HG02981 (cell line): ENCODE measurements around the gene BCL2.

Experiments used
- ATAC-seq: cut with Tn5 transposase; IDR thresholded peaks from one replicate; pipeline ENCODE4 v1.9.1; 2021; ENCODE audit warnings: mild to moderate bottlenecking, moderate library complexity; ENCODE audit not compliant: unreplicated experiment

The BCL2 gene

GRCh38 chr18:63290166-63290820, 29.3 kb downstream of the BCL2 start:
- no peak for ATAC-seq

DNA sequence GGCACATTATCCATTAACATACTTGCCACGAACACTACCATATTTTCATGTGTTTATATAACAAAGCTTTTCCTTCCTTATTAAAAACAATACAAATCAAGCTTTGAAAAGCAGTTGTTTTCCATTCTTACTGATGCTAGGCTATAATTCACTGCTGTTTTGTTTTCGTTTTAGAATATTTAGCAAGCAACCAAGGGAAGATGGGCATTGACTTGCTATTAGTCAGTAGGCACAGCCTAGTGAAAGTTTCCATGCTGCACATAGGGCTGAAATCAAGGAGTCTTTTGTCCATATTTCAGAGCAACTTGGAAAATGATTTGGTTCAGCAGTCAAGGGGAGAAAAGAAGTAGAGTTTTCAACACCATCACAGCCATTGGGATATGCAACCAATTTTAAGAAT, 31.3 kb downstream of the BCL2 start:
- no peak for ATAC-seq

- ATAC-seq, result no peak
Observed at GRCh38 chr18:63287691-63288220, 31.8 kb downstream of the BCL2 start.

GRCh38 chr18:63286926-63287325, 32.6 kb downstream of the BCL2 start:
- no peak for ATAC-seq

- peak; percentile 88 for ATAC-seq
Observed at GRCh38 chr18:63284827-63285733, 34.5 kb downstream of the BCL2 start.

DNA sequence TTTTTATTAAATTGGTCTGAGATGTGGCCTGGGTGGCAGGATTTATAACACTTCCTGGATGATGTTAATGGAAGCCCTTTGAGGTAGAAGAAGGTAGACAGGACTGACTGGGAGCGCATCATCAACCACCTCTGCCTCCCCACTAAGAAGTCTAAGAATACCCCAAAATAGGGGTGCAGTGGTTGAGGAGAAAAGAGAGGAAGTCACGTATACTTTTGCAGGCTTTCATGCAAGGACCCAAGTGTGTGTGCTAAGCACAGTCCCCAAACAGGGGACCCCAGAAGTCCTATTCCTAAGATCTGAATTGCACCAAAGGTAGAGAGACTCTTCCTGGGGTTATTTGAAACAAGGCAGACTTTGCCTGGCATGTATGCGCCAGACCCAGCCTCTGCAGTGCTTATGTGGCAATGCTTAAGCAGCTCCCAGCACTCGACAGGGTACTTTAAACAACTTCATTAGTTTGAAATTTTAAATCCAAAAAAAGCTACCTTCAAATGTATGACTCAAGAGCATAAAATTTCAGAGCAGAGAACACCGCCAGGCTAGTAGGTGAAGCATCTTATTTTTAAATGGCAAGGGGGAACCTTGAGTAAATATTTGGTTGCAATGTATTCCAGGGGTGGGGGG, 35.3 kb downstream of the BCL2 start:
- ATAC-seq, result no peak

DNA sequence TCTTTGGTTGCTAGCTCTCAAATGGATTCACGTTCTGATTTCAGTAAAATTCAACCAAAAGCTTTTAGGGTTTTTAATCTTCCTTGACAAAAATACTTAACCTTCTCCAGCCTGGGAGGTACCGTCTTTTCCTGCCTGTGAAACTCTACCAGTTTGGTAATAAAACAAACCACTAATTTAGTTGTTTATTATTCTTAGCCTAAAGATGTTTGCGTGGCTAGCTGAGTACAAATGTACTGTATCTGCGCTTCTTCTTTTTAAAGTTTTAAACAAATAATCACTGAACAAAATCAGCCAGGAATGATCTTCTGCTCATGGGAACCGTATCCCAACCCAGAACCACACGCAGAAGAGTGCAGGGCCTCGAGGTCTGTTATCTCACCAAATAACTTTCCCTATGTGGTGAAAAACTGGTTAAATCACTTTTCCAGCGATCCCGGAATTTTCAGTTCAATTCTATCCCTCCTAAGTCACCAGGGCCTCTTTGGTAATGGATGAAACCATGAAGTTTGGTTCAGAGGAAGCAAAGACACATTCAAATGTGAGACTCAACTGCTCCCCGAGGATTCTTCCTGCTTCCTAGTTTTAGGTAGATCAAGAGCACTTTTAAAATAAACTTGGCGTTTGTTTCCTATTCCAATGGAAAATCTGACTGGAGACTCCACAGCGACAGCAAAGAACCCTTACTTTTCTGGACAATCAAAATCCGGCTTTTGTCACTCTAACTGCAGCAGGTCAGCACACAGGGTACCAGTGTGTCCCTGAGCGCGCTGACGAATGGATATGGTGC, 36.1 kb downstream of the BCL2 start:
- no peak for ATAC-seq

DNA sequence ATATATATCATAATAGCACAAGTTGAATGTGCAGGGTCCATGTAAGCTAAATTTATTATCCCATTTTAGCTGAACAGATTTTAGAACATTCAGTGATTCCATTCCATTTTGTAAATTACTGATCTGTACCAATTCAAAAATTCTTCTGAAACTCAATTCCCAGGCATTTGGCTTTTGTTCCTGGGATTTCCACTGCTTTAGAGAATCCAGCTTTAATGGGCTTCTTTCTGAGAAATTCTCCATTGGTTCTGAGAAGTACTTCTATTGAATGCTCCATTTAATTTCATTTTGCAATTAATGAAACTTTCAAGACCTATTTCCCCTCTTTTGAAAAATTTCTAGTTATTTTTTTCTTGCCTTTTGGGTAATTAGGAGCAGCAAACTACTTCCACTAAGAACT, 36.8 kb downstream of the BCL2 start:
- ATAC-seq, result no peak

DNA sequence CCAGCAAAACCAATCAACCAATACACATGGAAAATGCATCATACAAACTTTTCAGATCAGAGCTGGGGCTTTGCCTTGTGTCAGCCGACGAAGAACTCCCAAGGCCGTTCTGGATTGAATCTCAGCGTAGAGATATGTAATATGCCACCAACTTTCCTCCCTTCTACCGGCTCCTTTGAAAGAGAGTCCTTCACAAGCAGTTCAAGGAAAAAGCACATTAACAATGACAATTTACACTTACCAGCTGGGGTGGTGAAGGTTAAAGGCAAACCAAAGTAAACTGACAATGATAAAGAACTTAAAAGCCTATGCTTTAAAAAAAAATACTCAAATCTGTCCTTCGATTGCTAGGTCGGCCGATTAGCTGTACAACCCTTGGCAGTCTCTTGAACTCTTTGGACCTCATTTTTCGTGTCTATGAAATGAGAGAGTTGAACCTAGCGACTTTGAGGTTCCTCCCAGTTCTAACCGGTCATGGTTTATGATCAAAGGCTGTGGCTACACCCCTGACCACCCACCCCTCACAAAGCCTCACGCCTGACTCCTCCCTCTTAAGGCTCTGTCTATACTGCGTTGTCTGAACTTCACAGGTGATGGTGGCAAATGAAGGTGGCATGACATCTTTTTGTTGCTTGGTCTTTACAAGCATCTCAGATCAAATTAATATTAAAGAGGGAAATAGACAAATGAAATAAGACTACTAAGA, 46.2 kb downstream of the BCL2 start:
- ATAC-seq, result no peak

DNA sequence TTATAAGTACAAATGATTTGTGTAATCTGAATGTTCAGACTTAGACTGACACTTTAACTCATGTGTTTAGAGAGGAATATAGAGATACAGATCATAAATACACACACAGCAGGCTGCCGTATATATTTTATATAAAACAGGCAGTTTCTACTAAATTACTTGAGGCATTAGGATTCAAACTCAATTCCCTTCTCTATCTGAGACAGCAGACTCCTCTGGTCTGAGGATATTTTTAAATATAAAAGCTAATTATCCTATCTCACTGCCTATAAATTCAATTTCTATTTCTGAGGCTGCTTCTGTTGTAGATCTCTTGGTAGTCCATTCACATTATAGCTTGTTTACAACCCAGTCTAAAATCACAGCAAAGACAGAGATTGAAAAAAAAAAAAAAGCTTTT, 46.9 kb downstream of the BCL2 start:
- ATAC-seq, result no peak

DNA sequence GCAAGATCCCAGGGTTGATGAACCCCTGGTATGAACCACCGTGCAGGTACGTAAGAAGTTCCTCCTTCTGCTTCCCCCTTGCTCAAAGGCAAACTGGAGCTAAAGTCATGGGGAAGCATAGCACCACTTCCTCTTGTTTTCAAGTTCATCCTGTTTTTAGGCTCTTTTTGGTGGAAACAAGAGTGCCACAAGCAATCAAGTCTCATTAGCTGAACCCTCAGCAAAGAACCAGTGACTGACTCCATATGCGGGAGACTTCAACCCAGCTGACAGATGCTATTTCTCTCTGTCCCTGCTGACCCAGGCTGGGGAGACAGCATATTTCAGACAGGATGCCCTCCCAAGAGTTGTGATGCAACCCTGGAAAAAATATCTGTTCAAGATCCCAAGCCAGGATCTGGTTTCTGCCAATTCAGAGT, 47.7 kb downstream of the BCL2 start:
- ATAC-seq, result no peak

DNA sequence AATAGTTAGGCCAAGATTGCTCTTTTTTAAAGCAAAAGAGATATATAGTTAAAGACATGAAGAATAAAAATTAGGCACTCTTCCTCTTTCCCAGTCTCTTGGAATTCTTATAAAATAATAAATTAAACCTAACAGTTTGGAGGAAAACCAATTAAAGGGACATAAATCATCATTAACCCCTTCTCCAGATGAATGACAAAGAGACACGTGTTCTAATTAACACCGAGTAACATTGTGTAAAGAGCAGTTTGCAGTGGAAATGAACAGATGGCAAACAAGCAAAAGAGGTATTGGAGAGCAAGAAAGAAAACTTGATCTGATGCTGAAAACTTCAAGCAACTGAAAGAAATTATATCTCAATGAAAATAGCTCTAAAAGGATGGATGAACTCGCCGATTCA, 48.4 kb downstream of the BCL2 start:
- no peak for ATAC-seq

DNA sequence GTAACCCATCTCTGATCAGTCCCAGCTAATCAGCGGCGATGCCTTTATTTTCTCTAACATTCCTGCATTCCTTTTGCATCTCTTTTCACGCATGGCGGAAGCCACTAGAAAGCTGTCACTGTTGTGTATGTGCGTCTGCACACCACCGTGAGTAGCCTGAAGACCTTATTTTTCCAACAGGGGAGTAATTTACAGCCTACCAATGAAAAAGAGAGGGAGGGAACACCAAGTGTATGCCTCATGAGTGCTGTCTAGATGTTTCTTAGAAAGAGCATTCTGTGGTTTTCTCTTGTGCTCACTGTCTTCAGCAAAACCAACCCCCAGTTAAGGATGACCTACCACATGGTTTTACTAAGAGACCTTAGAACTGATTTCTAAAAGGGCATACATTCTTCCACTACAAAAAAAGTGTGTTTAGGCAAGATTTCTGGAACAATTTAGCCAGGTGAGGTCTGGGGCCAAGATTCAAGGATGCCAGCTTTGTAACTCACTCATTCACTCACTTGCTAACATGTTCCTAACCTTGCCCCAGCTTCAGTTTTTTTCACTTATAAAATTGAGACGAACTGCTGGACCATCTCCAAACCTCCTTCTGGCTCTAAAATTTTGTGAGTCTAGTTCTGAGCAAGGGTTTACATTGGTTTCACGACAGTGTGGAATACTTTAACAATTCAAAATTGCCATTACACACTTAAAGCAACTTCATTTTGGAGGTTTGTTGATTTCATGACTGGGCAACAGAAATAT, 51.4 kb downstream of the BCL2 start:
- ATAC-seq, result peak; percentile 58

DNA sequence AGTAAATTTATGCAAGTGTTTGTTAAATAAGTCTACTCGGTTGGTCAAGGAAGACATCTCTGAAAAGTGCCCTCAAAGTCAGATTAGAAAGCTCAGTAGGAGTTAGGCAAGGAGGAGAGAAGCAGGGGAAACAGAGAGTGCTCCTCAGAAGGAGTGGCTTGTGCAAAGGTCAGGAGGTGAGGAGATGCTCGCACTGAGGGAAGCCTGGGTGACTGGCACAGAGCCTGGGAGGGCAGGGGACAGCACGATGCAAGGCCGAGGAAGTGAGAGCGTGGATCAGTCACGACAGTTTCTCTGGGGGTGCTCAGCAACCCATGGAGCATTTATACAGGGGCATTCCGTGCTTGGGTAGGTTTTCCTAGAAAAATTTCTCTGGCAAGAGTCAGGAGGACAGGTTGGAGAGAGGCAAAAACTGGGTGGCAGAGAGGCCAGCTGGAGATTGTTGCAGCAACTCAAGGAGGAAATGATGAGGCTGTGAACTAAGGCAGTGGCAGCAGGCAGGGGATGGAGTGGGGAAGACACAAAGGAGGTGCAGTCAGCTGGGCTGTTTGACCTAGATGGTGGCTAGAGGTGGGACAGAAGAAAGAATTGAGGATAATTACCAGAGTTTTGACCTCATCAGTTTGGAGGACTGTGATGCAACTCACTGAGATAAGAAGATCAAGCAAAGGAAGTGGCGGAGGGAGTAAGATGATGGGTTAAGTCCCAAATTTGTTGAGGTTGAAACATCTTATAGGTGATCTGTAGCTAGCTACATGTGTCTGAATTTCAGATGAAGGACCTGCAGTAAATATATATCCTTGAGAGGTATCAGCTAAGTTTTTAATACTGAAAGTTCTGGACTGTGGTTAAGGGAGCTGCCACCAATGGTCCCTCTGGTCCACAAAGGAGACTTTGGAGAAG, 52.4 kb downstream of the BCL2 start:
- ATAC-seq, result no peak

GRCh38 chr18:63265326-63265725, 54.2 kb downstream of the BCL2 start:
- ATAC-seq, result no peak

- ATAC-seq, result no peak
Observed at GRCh38 chr18:63264871-63265270, 54.7 kb downstream of the BCL2 start.

DNA sequence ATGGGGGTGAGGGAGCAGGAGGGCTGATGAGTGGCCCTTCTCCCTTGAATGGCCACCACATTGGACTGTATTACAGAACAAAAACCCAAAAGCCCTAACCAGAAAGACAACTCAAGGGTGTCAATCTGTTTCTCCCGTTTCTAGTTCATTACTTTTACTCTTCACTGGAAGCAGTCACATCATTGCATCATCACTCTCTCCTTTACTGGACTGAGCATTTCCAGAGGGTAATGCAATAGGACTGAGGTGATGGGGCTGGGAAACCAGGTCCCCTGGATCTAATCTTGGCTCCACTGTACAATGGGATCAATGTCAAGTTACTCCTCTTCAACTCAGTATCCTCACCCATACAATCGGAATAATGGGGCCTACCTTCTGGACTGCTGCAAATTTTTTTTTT, 56.1 kb downstream of the BCL2 start:
- ATAC-seq, result no peak
